SU-DHL-6 (cell line): ENCODE results near the gene S100A4.

Experiments used
- H2AFZ ChIP-seq: fragments of 200-600 bp; sonication (generic); 2 replicates; pipeline ENCODE4 v1.6.1; 2014; ENCODE audit warnings: low read depth, mild to moderate bottlenecking, moderate library complexity, mixed read lengths, antibody characterized with exemption, low read length; ENCODE audit not compliant: severe bottlenecking
- H3F3A ChIP-seq: fragments of 200-600 bp; shearing (Covaris generic); 2 replicates; pipeline ENCODE4 v1.6.0; 2016; ENCODE audit warnings: antibody characterized with exemption, mild to moderate bottlenecking; ENCODE audit not compliant: insufficient read depth
- H3K27ac ChIP-seq: fragments of 200-600 bp; sonication (generic); 2 replicates; pipeline ENCODE4 v1.5.1; 2016; ENCODE audit warnings: low read depth, mild to moderate bottlenecking, low read length, moderate library complexity, mixed read lengths
- H3K27me3 ChIP-seq: fragments of 200-600 bp; sonication (generic), shearing (Covaris generic); 2 replicates; pipeline ENCODE4 v1.6.0; 2014; ENCODE audit warnings: mild to moderate bottlenecking, low read length
- H3K36me3 ChIP-seq: fragments of 200-600 bp; sonication (generic); 2 replicates; pipeline ENCODE4 v1.6.1; 2014; ENCODE audit warnings: mild to moderate bottlenecking, low read length, mixed read lengths
- H3K4me2 ChIP-seq: fragments of 300-600, 200-600 bp; shearing (Covaris generic), sonication (generic); 2 replicates; pipeline ENCODE4 v1.6.0; 2014; ENCODE audit warnings: low read length, low read depth, mild to moderate bottlenecking; ENCODE audit not compliant: poor library complexity, severe bottlenecking
- H3K4me3 ChIP-seq: fragments of 200-600 bp; sonication (generic); 2 replicates; pipeline ENCODE4 v1.5.1; 2014; ENCODE audit warnings: antibody characterized with exemption, low read length, mild to moderate bottlenecking, mixed read lengths; ENCODE audit not compliant: insufficient read depth, poor library complexity, severe bottlenecking
- H3K79me2 ChIP-seq: fragments of 200-600 bp; sonication (generic); 2 replicates; pipeline ENCODE4 v1.6.1; 2014; ENCODE audit warnings: mild to moderate bottlenecking, low read length, moderate library complexity; ENCODE audit not compliant: insufficient read depth
- H3K9ac ChIP-seq: fragments of 200-600 bp; sonication (generic); 2 replicates; pipeline ENCODE4 v1.7.0; 2014; ENCODE audit warnings: mild to moderate bottlenecking, low read length
- H3K9me2 ChIP-seq: fragments of 200-600 bp; sonication (generic); replicated peaks from 2 replicates; pipeline ENCODE4 v1.6.1; 2014; ENCODE audit warnings: low read length; ENCODE audit not compliant: insufficient read depth
- H3K9me3 ChIP-seq: fragments of 200-600 bp; sonication (generic); 2 replicates; pipeline ENCODE4 v1.6.1; 2014; ENCODE audit warnings: low read length, mixed read lengths; ENCODE audit not compliant: insufficient read depth
- H4K20me1 ChIP-seq: fragments of 200-600 bp; sonication (generic); 2 replicates; pipeline ENCODE4 v1.6.1; 2014; ENCODE audit warnings: low read depth, mild to moderate bottlenecking, antibody characterized with exemption, low read length, moderate library complexity, mixed read lengths
- CTCF ChIP-seq: fragments of 200-600 bp; sonication (generic); IDR thresholded peaks from one replicate; pipeline ENCODE4 v1.5.1; 2017; ENCODE audit warnings: antibody characterized with exemption, mild to moderate bottlenecking, low read length, moderate library complexity; ENCODE audit not compliant: insufficient read depth, poor library complexity, severe bottlenecking
- EZH2phosphoT487 ChIP-seq: fragments of 200-600 bp; sonication (generic), shearing (Covaris generic); conservative IDR thresholded peaks from 2 replicates; pipeline ENCODE4 v1.6.1; 2018; ENCODE audit warnings: mild to moderate bottlenecking, antibody characterized with exemption, low read length, moderate library complexity, mixed read lengths

Gene S100A4

GRCh38 chr1:153538315-153538821 lies 7.2 kb downstream of the S100A4 start:
- Histone ChIP-seq H4K20me1 (no peaks in the 10 kb centered on the region), H3K79me2 (no peaks in the 10 kb centered on the region), H3K4me2 (no peak overlapping the region), H3F3A (no peaks in the 10 kb centered on the region), H3K9me2 (no peaks in the 10 kb centered on the region), H2AFZ (no peak overlapping the region), H3K9ac (no peak overlapping the region), H3K27me3 (no peaks in the 10 kb centered on the region), H3K27ac (no peak overlapping the region), H3K9me3 (no peaks in the 10 kb centered on the region), H3K4me3 (no peak overlapping the region), H3K36me3 (no peaks in the 10 kb centered on the region)
- TF ChIP-seq EZH2phosphoT487 (no peak), CTCF (no peak)

- Histone ChIP-seq H3F3A (no peaks in the 10 kb centered on the region), H3K9ac (no peak overlapping the region), H3K4me2 (no peak overlapping the region), H3K79me2 (no peaks in the 10 kb centered on the region), H3K9me3 (no peaks in the 10 kb centered on the region), H3K36me3 (no peaks in the 10 kb centered on the region), H4K20me1 (no peaks in the 10 kb centered on the region), H3K9me2 (no peaks in the 10 kb centered on the region), H2AFZ (no peak overlapping the region), H3K27me3 (no peaks in the 10 kb centered on the region), H3K27ac (no peak overlapping the region), H3K4me3 (no peak overlapping the region)
- TF ChIP-seq CTCF (no peak), EZH2phosphoT487 (no peak)
These were observed 8.3 kb downstream of the S100A4 start for GRCh38 chr1:153537376-153537730.

GRCh38 chr1:153536671-153537375 lies 8.8 kb downstream of the S100A4 start:
- Histone ChIP-seq H3F3A (no peaks in the 10 kb centered on the region), H3K27ac (no peak overlapping the region), H3K4me2 (no peak overlapping the region), H3K9me2 (no peaks in the 10 kb centered on the region), H3K36me3 (no peaks in the 10 kb centered on the region), H2AFZ (no peak overlapping the region), H3K79me2 (no peaks in the 10 kb centered on the region), H4K20me1 (no peaks in the 10 kb centered on the region), H3K9ac (no peak overlapping the region), H3K9me3 (no peaks in the 10 kb centered on the region), H3K4me3 (no peak overlapping the region), H3K27me3 (no peaks in the 10 kb centered on the region)
- TF ChIP-seq EZH2phosphoT487 = no peak

GRCh38 chr1:153536012-153536670 lies 9.5 kb downstream of the S100A4 start:
- no peaks in the 10 kb centered on the region for H3K79me2 ChIP-seq
- H3K27me3 ChIP-seq = no peaks in the 10 kb centered on the region
- no peaks in the 10 kb centered on the region for H3K9me3 ChIP-seq
- H3K27ac ChIP-seq = no peak overlapping the region
- H3K36me3 ChIP-seq = no peaks in the 10 kb centered on the region
- TF ChIP-seq EZH2phosphoT487 = no peak
- no peak for TF ChIP-seq CTCF
- no peaks in the 10 kb centered on the region for H3K9me2 ChIP-seq
- no peak overlapping the region for H3K9ac ChIP-seq
- no peak overlapping the region for H3K4me2 ChIP-seq
- H3F3A ChIP-seq = no peaks in the 10 kb centered on the region
- no peaks in the 10 kb centered on the region for H4K20me1 ChIP-seq
- H3K4me3 ChIP-seq = no peak overlapping the region
- H2AFZ ChIP-seq = no peak overlapping the region
